ENCODE measurements around the gene FGF12.

DNA sequence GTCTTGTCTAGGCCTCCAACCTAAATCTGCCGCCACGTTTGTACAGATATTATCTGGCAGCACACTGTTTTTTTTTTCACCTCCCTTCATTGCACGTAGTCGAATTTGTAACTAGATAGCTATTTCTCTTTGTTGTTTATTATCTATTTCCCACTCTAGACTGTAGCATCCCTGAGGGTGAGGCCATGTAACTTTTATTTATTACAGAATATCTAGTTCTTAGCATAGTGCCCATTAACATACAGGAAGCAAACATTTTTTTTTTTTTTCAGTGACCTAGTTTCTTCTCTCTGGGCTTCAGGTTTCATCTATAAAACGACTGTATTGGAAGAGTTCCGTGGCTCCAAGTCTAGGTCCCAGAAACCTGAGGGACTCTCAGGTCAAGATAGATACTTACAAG is 354.3 kb downstream of the FGF12 start:
- TF ChIP-seq POLR2AphosphoS5 (IDR thresholded peaks at IDR 0.05), result no peak
- TF ChIP-seq, protein P1, sequence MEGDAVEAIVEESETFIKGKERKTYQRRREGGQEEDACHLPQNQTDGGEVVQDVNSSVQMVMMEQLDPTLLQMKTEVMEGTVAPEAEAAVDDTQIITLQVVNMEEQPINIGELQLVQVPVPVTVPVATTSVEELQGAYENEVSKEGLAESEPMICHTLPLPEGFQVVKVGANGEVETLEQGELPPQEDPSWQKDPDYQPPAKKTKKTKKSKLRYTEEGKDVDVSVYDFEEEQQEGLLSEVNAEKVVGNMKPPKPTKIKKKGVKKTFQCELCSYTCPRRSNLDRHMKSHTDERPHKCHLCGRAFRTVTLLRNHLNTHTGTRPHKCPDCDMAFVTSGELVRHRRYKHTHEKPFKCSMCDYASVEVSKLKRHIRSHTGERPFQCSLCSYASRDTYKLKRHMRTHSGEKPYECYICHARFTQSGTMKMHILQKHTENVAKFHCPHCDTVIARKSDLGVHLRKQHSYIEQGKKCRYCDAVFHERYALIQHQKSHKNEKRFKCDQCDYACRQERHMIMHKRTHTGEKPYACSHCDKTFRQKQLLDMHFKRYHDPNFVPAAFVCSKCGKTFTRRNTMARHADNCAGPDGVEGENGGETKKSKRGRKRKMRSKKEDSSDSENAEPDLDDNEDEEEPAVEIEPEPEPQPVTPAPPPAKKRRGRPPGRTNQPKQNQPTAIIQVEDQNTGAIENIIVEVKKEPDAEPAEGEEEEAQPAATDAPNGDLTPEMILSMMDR (IDR thresholded peaks at IDR 0.05), result no peak

Data from breast epithelium (tissue), 3 donors.